HepG2 (cell line): ENCODE results near the gene SDC3. TPM values are rescaled to one million over a fixed set of nuclear protein-coding genes. Genes with fewer than 3 reads are reported as not detected.

Source experiments
- KDM1A ChIP-seq: IDR thresholded peaks from 2 replicates; pipeline ENCODE4 v1.6.1; 2016; ENCODE audit warnings: missing compliant biosample characterization
- KDM5B ChIP-seq: sonication (generic); formaldehyde crosslinking; IDR thresholded peaks from 2 replicates; pipeline ENCODE4 v1.4.0; 2020; ENCODE audit warnings: missing genetic modification reagents, mild to moderate bottlenecking, borderline replicate concordance
- KMT2B ChIP-seq: IDR thresholded peaks from 2 replicates; pipeline ENCODE4 v1.6.1; 2016; ENCODE audit warnings: missing genetic modification reagents, missing compliant biosample characterization
- LCORL ChIP-seq, 2 experiments: fragments of 450-650 bp in 1 of 2; sonication (generic) in 1 of 2; formaldehyde crosslinking in 1 of 2; IDR thresholded peaks; 2 replicates each; pipeline versions ENCODE4 v1.5.0 to v1.6.1; 2017 to 2020; ENCODE audit warnings: antibody characterized with exemption in 1 of 2, missing genetic modification reagents in 1 of 2
- MAFF ChIP-seq: IDR thresholded peaks from 2 replicates; pipeline ENCODE4 v1.6.1; 2011; ENCODE audit warnings: low read depth, low read length, improper control_type of control experiment
- MAZ ChIP-seq, 2 experiments: sonication (generic) in 1 of 2; formaldehyde crosslinking in 1 of 2; IDR thresholded peaks; 2 replicates each; pipeline versions ENCODE4 v1.5.0 to v1.6.1; 2012 to 2020; ENCODE audit warnings: low read depth in 2 of 2, mild to moderate bottlenecking in 2 of 2, borderline replicate concordance in 1 of 2, improper control_type of control experiment in 1 of 2, low read length in 1 of 2, missing genetic modification reagents in 1 of 2, moderate library complexity in 1 of 2
- PPARG ChIP-seq: conservative IDR thresholded peaks from 2 replicates; pipeline ENCODE4 v1.6.1; 2016; ENCODE audit warnings: missing biosample characterization, missing genetic modification reagents
- SOX5 ChIP-seq: IDR thresholded peaks from 2 replicates; pipeline ENCODE4 v1.6.1; 2016; ENCODE audit warnings: borderline replicate concordance
- TAF1 ChIP-seq: sonication (generic); formaldehyde crosslinking; IDR thresholded peaks from 2 replicates; pipeline ENCODE4 v1.4.0; 2020; ENCODE audit warnings: missing genetic modification reagents
- WIZ ChIP-seq: sonication (generic); formaldehyde crosslinking; IDR thresholded peaks from 2 replicates; pipeline ENCODE4 v1.5.1; 2020; ENCODE audit warnings: mild to moderate bottlenecking, missing genetic modification reagents
- YEATS2 ChIP-seq: sonication (generic); formaldehyde crosslinking; IDR thresholded peaks from 2 replicates; pipeline ENCODE4 v1.4.0; 2020; ENCODE audit warnings: missing genetic modification reagents, borderline replicate concordance
- ZNF264 ChIP-seq: sonication (generic); formaldehyde crosslinking; IDR thresholded peaks from 2 replicates; pipeline ENCODE4 v1.4.0; 2020; ENCODE audit warnings: missing genetic modification reagents
- ZNF292 ChIP-seq: sonication (generic); formaldehyde crosslinking; IDR thresholded peaks from 2 replicates; pipeline ENCODE4 v1.8.1; 2022; ENCODE audit warnings: mild to moderate bottlenecking, low read depth, missing genetic modification reagents, borderline replicate concordance
- ZNF747 ChIP-seq: sonication (generic); formaldehyde crosslinking; IDR thresholded peaks from 2 replicates; pipeline ENCODE4 v1.8.1; 2023; ENCODE audit warnings: missing genetic modification reagents, mild to moderate bottlenecking, borderline replicate concordance
- ZNF780A ChIP-seq: sonication (generic); formaldehyde crosslinking; IDR thresholded peaks from 2 replicates; pipeline ENCODE4 v1.8.0; 2022; ENCODE audit warnings: mild to moderate bottlenecking, missing genetic modification reagents, moderate library complexity
- ZSCAN25 ChIP-seq: sonication (generic); formaldehyde crosslinking; IDR thresholded peaks from 2 replicates; pipeline ENCODE4 v1.8.0; 2022; ENCODE audit warnings: mild to moderate bottlenecking, missing genetic modification reagents
- polyA plus RNA-seq, 8 experiments: library from polyadenylated mRNA; depleted of rRNA in 3 of 8; stranded (reverse) in 7 of 8; unstranded in 1 of 8; fragments of >200 nt; fragmentation: Illumina TruSeq in 4 of 8; extraction: Trizol in 4 of 8; gene quantifications; 2 replicates each; pipeline versions ENCODE4 v1.2.1 to v1.2.3, GENCODE V29; 2011 to 2016; ENCODE audit warnings: low read depth in 4 of 8, missing spikeins in 1 of 8, mixed read lengths in 1 of 8; ENCODE audit not compliant: insufficient read depth in 1 of 8
- total RNA-seq, 5 experiments: library from RNA; depleted of rRNA; stranded (reverse); fragments of >200 nt; fragmentation: Illumina TruSeq; extraction: Trizol; gene quantifications; 2 replicates each; pipeline ENCODE4 v1.2.3, GENCODE V29; 2016; ENCODE audit warnings: low read depth in 1 of 5
- TF ChIP-seq, protein P1 (sequence below): sonication (generic); formaldehyde crosslinking; IDR thresholded peaks from 2 replicates; pipeline ENCODE4 v1.9.0; 2022; ENCODE audit warnings: missing genetic modification reagents, mild to moderate bottlenecking, borderline replicate concordance
- TF ChIP-seq, protein P2 (sequence below): sonication (generic); formaldehyde crosslinking; IDR thresholded peaks from 2 replicates; pipeline ENCODE4 v1.5.0; 2020; ENCODE audit warnings: mild to moderate bottlenecking, missing genetic modification reagents, borderline replicate concordance
- TF ChIP-seq, protein P3 (sequence below): sonication (generic); IDR thresholded peaks from 2 replicates; pipeline ENCODE4 v1.6.1; 2016; ENCODE audit warnings: low read depth, borderline replicate concordance
- TF ChIP-seq, protein P4 (sequence below): sonication (generic); formaldehyde crosslinking; IDR thresholded peaks from 2 replicates; pipeline ENCODE4 v1.5.1; 2020; ENCODE audit warnings: mild to moderate bottlenecking, missing genetic modification reagents, moderate library complexity

The SDC3 gene
- total and polyA plus RNA-seq, 2 of the 13 experiments (the other 11 are each of a cell fraction or from before 2014, with no cell fraction given) = 0.49 to 0.84 TPM

DNA sequence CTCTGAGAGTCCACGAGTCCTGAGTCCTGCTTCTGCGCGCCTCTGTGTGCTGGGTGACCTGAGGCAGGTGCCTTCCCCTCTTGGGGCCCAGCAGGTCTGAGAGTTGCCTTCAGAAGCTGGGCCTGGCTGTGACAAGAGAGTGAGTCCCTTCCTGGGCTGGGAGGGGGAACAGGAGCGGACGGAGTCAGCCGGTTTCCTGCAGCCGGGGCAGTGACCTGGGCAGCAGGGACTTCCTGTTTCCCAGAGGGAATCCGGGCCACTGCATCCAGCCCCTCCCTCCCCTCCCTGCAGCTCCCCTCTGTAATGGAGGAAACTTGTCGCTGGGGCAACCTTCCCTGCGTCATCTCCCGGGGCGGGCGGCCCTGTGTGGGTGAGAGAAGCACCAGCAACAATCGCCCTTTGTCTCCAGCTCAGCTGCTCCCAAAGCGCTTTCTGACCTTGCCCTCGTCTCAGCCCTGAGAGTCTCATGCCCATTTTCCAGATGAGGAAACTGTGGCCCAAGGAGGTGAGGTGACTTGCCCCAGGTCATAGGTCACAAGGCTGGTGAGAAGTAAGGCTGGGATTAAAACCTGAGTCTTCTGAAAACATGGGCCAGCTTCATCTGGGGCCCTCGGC is 61.1 kb downstream of the SDC3 start (continued):
- TF ChIP-seq, protein P1, sequence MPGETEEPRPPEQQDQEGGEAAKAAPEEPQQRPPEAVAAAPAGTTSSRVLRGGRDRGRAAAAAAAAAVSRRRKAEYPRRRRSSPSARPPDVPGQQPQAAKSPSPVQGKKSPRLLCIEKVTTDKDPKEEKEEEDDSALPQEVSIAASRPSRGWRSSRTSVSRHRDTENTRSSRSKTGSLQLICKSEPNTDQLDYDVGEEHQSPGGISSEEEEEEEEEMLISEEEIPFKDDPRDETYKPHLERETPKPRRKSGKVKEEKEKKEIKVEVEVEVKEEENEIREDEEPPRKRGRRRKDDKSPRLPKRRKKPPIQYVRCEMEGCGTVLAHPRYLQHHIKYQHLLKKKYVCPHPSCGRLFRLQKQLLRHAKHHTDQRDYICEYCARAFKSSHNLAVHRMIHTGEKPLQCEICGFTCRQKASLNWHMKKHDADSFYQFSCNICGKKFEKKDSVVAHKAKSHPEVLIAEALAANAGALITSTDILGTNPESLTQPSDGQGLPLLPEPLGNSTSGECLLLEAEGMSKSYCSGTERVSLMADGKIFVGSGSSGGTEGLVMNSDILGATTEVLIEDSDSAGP = 0 out of 2 replicates have a peak, but pooled peaks have one; percentile 30
- TF ChIP-seq YEATS2 = peak; percentile 37; the same call in 1 of the 2 replicates
- peak; percentile 59; the same call in 1 of the 2 replicates for TF ChIP-seq MAZ (IDR thresholded peaks at IDR 0.05; ENCODE audit: borderline replicate concordance, low read depth, low read length)
- TF ChIP-seq MAZ (CRISPR knock-in tag; IDR thresholded peaks at IDR 0.05; ENCODE audit: low read depth) = no peak
- TF ChIP-seq ZNF780A (CRISPR knock-in tag) = no peak
- TF ChIP-seq WIZ (CRISPR knock-in tag) = 0 out of 2 replicates have a peak, but pooled peaks have one; percentile 52
- TF ChIP-seq KMT2B = 0 out of 2 replicates have a peak, but pooled peaks have one; percentile 21
- peak; percentile 66; the same call in 1 of the 2 replicates for TF ChIP-seq KDM5B (CRISPR knock-in tag)
- TF ChIP-seq, protein P2, sequence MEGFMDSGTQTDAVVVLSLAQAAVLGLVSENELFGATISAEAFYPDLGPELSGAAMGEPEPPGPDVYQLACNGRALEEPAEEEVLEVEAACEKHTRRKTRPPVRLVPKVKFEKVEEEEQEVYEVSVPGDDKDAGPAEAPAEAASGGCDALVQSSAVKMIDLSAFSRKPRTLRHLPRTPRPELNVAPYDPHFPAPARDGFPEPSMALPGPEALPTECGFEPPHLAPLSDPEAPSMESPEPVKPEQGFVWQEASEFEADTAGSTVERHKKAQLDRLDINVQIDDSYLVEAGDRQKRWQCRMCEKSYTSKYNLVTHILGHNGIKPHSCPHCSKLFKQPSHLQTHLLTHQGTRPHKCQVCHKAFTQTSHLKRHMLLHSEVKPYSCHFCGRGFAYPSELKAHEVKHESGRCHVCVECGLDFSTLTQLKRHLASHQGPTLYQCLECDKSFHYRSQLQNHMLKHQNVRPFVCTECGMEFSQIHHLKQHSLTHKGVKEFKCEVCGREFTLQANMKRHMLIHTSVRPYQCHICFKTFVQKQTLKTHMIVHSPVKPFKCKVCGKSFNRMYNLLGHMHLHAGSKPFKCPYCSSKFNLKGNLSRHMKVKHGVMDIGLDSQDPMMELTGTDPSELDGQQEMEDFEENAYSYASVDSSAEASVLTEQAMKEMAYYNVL = 0 out of 2 replicates have a peak, but pooled peaks have one; percentile 54
- TF ChIP-seq MAFF = no peak
- peak; percentile 89 for TF ChIP-seq ZSCAN25
- peak; percentile 77 for TF ChIP-seq SOX5 (CRISPR knock-in tag)
- 0 out of 2 replicates have a peak, but pooled peaks have one; percentile 22 for TF ChIP-seq PPARG
- TF ChIP-seq, protein P3, sequence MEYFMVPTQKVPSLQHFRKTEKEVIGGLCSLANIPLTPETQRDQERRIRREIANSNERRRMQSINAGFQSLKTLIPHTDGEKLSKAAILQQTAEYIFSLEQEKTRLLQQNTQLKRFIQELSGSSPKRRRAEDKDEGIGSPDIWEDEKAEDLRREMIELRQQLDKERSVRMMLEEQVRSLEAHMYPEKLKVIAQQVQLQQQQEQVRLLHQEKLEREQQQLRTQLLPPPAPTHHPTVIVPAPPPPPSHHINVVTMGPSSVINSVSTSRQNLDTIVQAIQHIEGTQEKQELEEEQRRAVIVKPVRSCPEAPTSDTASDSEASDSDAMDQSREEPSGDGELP = peak; percentile 87; the same call in 1 of the 2 replicates
- TF ChIP-seq TAF1 (CRISPR knock-in tag) = peak; percentile 59
- no peak for TF ChIP-seq LCORL (IDR thresholded peaks at IDR 0.05)
- no peak; the same call in 1 of the 2 replicates for TF ChIP-seq LCORL (CRISPR knock-in tag; IDR thresholded peaks at IDR 0.05)
- TF ChIP-seq ZNF747 (CRISPR knock-in tag) = 0 out of 2 replicates have a peak, but pooled peaks have one; percentile 14
- TF ChIP-seq ZNF264 (CRISPR knock-in tag) = 0 out of 2 replicates have a peak, but pooled peaks have one; percentile 11
- TF ChIP-seq ZNF292 = peak; percentile 80
- TF ChIP-seq, protein P4, sequence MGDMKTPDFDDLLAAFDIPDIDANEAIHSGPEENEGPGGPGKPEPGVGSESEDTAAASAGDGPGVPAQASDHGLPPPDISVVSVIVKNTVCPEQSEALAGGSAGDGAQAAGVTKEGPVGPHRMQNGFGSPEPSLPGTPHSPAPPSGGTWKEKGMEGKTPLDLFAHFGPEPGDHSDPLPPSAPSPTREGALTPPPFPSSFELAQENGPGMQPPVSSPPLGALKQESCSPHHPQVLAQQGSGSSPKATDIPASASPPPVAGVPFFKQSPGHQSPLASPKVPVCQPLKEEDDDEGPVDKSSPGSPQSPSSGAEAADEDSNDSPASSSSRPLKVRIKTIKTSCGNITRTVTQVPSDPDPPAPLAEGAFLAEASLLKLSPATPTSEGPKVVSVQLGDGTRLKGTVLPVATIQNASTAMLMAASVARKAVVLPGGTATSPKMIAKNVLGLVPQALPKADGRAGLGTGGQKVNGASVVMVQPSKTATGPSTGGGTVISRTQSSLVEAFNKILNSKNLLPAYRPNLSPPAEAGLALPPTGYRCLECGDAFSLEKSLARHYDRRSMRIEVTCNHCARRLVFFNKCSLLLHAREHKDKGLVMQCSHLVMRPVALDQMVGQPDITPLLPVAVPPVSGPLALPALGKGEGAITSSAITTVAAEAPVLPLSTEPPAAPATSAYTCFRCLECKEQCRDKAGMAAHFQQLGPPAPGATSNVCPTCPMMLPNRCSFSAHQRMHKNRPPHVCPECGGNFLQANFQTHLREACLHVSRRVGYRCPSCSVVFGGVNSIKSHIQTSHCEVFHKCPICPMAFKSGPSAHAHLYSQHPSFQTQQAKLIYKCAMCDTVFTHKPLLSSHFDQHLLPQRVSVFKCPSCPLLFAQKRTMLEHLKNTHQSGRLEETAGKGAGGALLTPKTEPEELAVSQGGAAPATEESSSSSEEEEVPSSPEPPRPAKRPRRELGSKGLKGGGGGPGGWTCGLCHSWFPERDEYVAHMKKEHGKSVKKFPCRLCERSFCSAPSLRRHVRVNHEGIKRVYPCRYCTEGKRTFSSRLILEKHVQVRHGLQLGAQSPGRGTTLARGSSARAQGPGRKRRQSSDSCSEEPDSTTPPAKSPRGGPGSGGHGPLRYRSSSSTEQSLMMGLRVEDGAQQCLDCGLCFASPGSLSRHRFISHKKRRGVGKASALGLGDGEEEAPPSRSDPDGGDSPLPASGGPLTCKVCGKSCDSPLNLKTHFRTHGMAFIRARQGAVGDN (CRISPR knock-in tag) = peak; percentile 73
- TF ChIP-seq KDM1A = peak; percentile 99
